ENCODE data around the gene BACH1.
"Not testable (repeated sequence)": the region's sequence is repeated elsewhere in the genome, so short reads cannot be mapped to it uniquely, and the experiment has no call there.

Gene BACH1

DNA sequence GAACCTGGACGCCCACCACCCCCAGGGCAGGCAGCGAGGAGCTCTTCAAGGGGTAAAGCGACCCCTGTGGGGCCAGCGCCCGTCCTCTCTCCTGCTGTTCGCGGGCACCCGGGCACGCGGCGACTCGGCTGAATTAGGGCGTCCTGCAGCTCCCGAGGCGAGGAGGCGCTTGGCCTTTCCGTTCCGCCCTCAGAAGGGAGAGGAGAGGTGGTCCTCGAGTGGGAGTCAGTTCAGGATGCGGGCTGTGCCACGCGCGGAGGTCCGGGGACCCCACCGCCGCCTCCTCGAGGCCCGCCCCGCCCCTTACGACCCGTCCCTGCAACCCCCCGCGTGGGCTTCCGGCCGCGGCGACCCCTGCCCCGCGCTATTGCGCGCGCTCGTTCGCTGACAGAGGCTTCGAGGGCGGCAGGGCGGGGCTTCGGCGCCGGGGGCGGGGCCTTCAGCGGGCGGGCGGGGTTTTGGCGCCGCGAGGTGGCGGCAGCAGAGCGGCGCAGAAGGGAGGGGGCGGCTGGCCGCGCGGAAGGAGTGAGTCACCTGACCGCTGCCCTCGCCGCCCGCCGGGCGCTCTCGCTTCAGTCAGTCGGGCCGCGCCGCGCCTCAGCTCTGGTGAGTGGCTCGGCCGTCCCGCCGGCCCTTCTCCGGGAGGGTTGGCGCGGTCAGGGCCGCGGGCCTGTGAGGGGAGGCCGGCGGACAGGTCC is at the start of gene BACH1:
TSS of gene BACH1 (plus strand) at position 575 of the 698 bp plus-strand sequence. CDS start 22,359 bp downstream, outside the sequence.
- peak; percentile 93 for DNase-seq

DNA sequence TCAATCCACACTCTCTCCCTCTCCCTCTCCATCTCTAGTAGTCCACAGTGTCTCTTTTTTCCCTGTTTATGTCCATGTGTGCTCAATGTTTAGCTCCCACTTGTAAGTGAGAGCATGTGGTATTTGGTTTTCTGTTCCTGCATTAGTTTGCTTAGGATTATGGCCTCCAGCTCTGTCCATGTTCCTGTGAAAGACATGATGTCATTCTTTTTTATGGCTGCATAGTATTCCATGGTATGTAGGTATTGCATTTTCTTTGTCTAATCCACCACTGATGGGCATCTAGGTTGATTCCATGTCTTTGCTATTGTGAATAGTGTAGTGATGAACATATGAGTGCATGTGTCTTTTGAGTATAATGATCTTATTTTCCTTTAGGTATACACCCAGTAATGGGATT is 49.4 kb upstream of the BACH1 start:
- not testable (repeated sequence) for DNase-seq

DNA sequence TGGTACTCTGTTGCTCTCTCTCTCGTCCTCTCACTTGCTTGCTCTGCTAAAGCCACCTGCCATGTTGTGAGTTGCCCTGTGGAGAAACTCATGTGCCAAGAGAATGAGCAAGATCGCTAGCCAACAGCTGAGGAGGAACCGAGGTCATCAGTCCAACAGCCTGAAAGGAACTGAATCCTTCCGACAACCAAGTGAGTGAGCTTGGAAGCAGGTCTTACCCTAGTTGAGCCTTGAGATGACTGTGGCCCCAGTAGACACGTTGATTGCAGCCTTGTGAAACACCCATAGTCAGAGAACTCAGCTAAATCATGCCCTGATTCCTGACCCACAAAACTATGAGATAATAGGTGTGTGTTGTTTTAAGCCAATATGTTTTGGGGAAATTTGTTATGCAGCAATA is 48.1 kb upstream of the BACH1 start:
- no peak for DNase-seq

DNA sequence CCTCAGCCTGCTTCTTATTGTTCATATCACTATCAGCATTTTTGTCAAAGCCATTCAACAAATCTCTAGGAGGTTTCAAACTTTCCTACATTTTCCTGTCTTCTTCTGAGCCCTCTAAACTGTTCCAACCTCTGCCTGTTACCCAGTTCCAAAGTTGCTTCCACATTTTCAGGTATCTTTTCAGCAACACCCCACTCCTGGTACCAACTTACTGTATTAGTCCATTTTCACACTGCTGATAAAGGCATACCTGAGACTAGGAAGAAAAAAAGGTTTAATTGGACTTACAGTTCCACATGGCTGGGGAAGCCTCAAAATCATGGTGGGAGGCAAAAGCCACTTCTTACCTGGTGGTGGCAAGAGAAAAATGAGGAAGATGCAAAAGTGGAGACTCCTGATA is 44.9 kb upstream of the BACH1 start:
- DNase-seq, result not testable (repeated sequence)

DNA sequence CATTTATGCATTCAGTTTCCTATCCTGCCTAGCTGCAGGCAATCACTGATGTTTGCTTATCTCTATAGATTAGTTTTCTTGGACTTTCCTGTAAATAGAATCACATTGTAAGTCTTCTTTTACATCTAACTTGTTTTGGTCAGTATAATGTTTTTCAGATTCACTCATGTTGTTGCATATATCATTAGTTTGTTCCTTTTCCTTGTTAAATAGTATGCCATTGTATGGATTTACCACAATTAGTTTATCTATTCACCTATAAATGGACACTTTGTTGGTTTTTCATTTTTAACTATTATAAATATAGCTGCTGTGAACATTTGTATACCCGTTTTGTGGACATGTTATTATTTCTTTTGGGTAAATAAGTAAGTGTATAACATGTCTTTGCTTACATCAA is 44.2 kb upstream of the BACH1 start:
- DNase-seq, result no peak

DNA sequence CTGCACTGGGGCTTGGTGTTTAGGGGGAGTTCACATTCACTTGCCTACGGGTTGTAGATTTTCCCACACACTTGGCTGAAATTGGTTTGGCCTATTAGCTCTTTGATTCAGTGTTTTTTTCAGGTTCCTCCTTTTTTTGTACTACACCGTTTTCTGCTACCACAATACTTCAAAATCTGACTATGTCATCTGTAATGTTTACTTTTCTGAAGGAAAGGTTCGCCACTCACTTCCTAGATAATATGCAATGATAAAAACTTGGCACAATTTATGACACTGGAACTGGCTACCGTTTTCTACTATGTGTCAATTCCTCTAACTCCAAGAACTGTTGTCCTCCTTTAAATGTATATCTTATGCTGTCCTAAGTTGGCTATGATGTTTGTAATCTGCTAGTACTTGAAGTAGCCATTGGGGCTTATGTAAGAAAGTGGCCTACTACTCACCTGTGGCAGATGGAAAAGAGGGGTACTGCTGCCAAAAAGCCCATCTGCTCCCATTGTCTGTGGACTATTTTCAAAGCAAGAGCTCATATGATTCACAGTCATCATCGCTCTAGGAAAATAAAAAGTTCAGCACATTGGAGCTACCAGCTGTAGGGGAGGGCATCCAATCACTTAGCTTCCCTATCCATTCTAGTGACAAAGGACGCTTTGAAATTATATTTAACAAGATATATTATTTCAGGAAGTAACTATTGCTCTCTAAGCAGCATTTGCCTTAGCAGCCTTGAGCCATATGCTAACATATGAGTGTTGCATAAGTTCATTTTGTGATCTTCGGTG is 42.4 kb upstream of the BACH1 start:
- peak; percentile 5 for DNase-seq

DNA sequence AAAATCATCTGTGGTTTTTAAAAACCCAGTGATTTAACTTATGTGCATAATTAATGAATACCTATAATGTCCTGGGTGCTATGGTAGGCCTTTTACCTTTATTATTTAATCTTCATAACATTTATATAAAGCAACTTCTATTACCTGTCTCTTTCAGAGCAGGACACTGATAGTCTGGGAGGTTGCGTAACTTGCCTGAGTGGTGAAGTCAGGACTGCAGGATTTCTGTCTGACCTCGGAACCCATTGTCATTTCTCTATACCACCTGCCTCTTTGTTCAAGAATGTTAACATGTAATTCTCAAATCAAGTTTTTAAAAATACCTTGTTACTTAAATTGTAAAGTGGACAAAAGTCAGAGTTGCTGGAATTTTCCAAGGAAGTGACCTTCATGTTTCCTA is 41.0 kb upstream of the BACH1 start:
- DNase-seq, result peak; percentile 10

DNA sequence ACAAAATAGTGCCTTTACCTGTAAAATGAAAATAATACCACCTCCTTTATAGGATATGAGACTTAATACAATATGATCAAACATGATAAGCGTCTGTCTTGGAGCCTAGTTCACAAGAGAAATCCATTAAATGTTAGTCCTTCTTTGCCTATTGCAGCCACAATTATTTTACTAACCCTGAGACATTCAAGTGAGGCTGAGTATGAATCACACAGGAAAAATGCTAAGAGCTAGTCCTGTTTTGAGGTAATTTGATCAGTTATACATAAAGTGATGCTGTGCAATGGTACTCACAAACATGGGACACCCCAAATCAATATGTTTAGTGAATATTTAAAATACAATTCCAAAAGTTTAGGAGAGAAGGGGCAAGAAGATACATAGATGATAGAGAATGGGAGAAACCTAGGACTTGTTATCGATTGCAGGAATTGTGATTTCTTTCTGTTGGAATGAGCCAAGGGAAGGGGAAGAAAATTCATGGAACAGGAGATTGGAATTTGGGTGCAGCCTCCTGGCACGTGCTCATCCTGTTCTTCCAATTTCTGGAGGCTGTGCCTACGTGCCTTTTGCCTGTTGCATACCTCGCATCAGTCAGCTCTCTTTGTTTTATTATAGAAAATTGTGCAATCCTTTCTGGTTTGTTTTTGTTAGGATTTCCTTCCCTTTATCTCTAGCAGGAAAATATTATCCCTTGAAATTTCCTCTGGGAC is 39.9 kb upstream of the BACH1 start:
- DNase-seq, result no peak

DNA sequence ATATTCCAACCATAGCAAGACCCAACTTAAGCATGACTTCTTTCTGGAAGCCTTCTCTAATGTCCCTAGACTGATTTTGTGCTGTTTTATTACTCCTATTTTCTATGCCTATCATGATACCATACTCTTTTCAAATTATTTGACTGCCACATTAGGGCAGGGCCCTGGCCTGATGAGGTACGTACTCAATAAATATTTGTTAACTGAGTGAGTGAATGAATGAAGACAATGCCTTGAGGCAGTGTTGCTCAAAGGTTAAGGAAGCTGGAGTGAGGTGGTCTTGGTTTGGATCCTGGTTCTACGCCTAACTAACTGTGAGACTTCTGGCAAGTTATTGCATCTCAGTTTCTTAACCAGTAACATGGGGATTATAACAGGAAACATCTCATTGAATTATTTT is 38.3 kb upstream of the BACH1 start:
- no peak for DNase-seq

DNA sequence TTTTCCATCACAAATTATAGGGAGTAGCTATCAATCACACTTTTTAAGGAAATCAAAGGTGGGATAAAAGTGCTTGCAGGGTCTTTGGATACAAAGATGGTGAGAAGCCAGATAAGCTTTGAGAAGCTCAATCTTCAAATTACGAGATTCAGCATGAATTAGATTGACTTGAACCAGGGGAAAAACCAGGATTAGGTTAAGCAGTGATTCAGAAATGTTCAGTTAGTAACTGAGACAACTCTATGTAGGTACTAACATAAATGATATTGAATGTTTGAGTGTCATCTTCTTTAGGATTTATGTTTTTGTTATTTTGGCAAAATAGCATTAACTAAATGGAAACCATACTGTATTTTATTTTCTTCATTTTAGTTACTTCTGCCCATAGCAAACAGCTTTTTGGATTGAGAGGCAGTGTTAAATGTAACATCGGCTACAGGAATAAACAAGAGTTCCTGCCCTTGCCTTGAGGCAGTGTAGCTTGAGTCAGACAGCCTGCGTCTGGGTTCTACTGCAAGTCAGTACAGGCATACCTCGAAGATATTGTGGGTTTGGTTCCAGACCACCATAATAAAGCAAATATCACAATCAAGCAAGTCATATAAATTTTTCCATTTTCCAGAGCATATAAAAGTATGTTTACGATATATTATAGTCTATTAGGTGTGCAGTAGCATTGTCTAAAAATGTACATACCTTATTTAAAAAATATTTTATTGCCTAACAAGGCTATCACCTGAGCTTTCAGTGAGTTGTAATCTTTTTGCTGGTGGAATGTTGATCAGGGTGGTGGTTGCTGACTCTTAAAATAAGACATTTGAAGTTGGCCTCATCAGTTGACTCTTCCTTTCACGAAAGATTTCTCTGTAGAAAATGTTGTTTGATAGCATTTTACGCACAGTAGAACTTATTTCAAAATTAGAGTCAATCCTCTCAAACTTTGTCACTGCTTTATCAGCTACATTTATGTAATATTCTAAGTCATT is 36.9 kb upstream of the BACH1 start:
- no peak for DNase-seq

DNA sequence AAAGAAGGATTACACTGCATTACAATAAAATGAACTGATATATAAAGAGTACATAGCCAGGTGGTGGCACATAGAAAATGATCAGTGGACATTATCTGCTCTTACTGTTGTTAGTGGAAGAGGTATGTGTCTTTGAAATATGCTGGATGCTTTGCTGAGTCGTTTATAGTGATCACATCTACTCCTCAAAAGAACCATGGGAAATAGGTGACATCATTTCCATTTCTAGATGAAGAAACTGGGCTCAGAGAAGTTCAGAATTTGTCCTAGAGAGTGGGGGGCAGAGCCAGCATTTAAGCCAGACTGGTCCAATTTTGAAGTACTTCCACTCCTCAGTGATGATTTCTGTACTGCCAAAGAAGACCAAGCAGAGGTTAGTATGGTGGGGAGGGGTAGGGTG is 34.0 kb upstream of the BACH1 start:
- DNase-seq, result no peak

DNA sequence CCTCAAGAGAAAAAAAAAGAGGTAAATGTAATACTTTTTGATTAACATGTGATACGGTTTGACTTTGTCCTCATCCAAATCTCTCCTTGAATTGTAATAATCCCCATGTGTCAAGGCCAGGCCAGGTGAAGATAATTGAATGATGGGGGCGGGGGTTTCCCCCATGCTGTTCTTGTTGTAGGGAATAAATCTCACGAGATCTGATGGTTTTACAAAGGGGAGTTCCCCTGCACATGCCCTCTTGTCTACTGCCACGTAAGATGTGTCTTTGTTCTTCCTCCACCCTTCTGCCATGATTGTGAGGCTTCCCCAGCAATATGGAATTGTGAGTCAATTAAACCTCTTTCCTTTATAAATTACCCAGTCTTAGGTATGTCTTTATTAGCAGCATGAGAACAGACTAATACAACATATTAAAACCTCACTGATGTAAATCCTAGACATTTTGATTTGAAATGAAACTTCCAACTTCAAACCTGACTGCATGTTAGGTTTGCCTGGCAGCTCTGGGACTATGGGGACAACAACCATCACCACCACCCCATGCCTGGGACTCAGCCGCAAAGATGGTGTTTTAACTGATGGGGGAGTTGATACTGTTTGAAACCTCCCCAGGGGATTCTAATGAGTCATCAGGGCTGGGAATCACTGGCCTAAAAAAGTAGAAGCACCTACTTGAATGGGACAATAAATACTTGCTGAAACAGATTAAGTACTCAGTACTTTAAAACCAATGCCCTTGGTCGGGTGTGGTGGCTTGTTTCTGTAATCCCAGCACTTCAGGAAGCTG is 32.8 kb upstream of the BACH1 start:
- no peak for DNase-seq

DNA sequence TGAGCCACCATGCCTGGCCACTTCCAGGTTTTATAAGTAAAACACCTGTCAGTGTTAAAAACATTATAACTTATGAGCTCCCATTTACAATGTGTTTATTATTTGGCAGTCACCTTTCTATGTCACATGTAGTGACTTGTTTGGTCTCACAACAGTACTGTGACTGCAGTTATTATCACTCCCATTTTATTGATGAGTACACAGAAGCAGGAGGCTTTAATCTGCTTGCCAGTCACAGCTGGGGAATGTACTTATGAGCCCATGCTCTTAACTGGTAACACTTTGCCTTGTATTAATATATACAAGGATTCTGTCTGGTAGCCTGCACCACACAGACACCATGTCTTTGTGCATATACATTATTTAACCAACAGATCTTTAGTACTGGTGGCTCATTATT is 31.1 kb upstream of the BACH1 start:
- DNase-seq, result no peak

DNA sequence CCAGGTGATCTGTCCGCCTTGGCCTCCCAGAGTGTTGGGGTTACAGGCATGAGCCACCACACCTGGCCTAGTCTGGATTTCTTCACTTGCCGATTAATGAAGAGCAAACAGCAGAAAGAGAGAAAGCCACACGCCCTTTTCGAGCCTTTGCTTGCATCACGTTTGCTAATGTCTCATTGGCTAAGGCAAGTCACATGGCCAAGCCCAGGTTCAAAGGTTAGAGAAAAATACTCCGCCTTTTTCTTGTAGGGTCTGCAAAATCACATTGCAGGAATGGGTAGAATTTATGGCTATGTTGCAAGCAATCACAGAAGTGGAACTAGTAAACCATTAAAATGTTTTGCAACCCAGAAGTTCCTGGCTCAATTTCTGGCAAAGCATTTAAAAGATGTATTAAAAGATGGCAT is 26.8 kb upstream of the BACH1 start:
- no peak for DNase-seq

DNA sequence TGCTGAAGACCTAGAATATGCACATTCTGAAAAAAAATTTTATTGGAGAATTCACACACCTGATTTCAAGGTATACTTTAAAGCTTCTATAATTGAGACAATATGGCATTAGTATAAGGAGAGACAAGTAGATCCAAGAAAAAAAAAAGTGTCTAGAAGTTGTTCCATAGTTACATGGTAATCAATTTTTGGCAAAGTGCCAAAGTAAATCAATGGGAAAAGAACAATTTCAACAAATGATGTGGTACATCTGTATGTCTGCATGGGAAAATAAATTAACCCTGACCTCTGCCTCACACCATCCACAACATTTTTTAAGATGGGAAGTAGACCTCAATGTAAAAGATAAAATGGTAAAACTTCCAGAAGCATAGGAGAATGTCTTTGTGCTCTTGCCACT is 21.3 kb upstream of the BACH1 start:
- DNase-seq, result no peak

DNA sequence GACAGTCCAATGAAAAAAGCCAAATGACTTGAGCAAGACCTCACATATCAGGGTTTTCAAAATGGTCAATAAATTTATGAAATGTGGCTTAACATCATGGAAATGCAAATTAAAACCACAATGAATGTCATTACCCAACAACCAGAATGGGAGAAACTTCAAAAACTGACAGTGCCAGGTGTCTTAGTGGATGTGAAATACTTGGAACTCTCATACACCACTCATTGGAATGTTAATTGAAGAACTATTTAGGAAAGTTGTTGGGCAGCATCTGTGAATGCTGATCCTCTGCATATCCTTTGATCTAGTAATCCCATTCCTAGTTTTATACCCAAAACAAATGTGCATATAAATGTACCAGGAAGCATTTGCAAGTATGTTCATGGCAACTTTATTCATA is 19.2 kb upstream of the BACH1 start:
- no peak for DNase-seq

DNA sequence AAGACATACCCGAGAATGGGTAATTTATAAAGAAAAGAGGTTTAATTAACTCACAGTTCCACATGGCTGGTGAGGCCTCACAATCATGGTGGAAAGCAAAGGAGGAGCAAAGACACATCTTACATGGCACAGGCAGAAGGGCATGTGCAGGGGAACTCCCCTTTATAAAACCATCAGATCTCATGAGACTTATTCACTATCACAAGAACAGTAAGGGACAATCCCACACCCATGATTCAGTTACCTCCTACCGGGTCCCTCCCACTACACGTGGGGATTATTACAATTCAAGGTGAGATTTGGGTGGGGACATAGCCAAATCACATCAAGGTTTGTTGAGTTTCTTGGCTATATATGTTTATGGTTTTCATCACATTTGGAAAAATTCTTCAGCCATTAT is 16.9 kb upstream of the BACH1 start:
- not testable (repeated sequence) for DNase-seq

DNA sequence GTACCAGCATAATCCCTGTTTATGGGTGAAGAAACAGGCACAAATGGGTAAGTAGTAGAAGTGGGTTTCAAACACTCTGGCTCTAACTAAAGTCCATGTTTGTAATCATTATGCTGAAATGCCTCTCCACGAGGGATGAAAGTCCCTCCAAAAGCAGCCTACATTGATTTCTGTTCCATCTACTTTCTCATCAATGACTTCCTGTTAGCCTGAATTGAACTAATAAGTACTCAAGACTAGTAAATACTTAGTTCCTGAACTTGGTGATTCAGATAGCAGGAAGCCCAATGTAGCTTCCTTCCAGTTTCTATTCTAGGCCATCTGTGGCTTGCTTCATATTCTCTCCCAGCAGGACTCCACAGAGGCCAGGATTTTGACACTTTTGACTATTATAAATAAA is 11.3 kb upstream of the BACH1 start:
- peak; percentile 49 for DNase-seq

DNA sequence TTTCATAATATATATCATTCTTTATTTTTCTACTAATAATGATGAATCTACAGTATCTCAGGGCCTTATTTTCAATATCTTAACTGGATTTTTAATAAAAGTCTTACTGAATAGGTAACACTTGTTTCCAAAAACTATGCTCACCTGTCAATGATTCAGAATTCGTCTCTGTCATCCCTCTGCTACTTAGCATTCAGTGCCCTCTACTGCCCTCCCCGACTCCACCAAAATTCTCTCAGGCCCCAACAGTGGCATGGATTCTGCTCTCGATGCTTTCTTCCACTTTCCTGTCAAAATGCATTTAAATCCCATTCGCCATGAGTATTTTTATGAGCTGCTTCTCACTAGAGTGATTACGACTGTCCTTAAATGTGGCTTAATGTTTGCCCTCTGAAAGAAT is 10.5 kb upstream of the BACH1 start:
- DNase-seq, result no peak

DNA sequence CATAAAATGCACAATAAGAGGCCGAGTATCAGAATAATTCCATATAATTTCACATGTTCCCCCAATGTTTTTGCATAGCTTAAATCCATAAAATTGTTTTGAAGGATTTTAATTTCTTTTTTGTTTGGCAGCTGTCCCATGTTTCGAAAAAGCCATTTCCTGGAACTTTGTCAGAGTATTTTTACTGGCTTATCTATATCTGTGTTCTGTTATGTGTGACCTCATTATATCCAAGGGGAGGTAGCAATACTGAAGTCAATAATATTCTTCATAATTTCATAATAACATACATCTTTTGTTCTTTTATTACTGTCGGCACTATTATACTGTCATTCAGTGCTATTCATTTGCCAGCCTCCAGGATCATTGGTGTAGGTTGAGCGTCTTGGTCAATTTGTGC is 9.4 kb upstream of the BACH1 start:
- peak; percentile 84 for DNase-seq

DNA sequence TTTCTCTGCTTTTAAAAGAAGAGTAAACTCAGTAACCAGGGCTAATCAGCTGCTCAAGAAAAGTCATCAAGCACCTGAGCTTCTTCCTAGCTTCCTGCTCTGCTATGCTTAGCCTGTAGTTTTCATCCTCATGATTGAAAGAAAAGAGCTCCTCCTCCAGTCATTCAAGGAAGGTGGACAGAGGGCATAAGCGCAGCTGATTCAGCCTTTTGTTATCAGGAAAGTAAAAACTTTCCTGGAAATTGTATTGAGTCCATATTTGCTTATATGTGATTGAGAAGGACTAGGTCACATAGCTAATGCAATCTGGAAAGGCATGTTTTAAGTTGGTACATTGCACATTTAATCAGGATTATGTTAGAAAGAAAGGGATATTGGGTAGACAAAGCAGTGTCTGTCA is 8.5 kb upstream of the BACH1 start:
- DNase-seq, result peak; percentile 81

DNA sequence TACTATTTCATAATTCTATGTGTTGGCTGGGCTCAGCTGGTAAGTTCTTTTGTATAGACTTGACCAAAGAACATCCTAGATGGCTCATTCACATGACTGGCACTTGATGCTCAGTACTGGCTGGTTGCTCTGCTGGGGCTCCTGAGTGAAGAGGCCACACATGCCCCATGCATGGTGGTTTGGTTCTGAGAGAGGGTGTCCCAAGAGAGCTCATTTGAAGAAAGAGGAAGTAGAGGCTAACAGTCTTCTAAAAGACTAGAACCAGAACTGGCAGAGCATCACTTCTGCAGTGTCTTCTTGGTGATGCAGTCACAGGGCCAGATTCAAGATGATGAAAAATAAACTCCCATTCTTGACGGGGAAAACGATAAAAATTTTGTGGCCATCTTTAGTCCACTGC is 5.2 kb upstream of the BACH1 start:
- peak; percentile 56 for DNase-seq

Data from OCI-M1 (cell line).